LNCaP clone FGC (cell line): Measurements from ENCODE around the gene HELZ.

Experiments
- DNase-seq: peaks from one replicate; pipeline ENCODE4 v3.0.0-alpha.2; 2011; ENCODE audit warnings: low read depth
- H3K4me3 ChIP-seq: 2 replicates; pipeline ENCODE4 v1.5.1; 2011; ENCODE audit warnings: mild to moderate bottlenecking, low read depth, low read length, control low read depth
- TF ChIP-seq, protein P1 (sequence below): IDR thresholded peaks from 2 replicates; pipeline ENCODE4 v1.5.1; 2012; ENCODE audit warnings: mild to moderate bottlenecking; ENCODE audit not compliant: control insufficient read depth, insufficient read depth; ENCODE audit errors: extremely low read depth

The HELZ gene

DNA sequence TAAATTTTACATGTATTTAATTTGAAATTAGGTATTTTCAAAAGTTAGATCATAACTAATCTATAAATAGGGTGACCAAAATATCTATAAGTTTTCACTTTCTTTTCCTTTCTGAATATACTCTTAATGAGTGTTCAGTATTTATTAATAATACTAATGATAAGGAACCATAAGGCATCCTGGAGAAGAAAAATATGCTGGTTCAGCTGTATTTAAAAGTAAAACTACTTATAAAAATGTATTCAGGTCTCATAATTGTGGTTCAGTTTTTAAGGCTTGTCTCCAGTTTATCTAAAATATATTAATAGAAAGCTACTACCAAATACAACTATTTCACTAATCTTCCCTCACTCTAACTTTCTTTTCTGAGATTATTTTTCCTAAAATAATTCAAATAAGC is 67.3 kb downstream of the HELZ start:
- TF ChIP-seq, protein P1, sequence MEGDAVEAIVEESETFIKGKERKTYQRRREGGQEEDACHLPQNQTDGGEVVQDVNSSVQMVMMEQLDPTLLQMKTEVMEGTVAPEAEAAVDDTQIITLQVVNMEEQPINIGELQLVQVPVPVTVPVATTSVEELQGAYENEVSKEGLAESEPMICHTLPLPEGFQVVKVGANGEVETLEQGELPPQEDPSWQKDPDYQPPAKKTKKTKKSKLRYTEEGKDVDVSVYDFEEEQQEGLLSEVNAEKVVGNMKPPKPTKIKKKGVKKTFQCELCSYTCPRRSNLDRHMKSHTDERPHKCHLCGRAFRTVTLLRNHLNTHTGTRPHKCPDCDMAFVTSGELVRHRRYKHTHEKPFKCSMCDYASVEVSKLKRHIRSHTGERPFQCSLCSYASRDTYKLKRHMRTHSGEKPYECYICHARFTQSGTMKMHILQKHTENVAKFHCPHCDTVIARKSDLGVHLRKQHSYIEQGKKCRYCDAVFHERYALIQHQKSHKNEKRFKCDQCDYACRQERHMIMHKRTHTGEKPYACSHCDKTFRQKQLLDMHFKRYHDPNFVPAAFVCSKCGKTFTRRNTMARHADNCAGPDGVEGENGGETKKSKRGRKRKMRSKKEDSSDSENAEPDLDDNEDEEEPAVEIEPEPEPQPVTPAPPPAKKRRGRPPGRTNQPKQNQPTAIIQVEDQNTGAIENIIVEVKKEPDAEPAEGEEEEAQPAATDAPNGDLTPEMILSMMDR = no peak
- H3K4me3 ChIP-seq = no peak overlapping the region
- no peak for DNase-seq

DNA sequence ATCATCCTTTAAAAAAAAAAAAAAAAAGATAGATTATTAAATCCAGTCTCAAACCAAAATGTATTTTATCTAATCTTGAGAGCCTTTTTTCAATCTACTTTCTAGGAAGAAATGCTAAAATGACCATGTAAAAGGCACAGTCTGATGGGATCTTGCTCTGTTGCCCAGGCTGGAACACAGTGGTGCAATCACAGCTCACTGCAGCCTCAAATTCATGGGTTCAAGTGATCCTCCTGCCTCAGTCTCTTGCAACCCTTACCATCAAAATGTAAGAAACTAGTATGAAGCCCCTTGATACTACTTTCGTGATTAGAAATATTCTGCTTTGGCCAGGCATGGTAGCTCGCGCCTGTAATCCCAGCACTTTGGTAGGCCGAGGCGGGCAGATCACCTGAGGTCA is 70.8 kb downstream of the HELZ start:
- TF ChIP-seq, protein P1 = no peak
- no peak overlapping the region for H3K4me3 ChIP-seq

DNA sequence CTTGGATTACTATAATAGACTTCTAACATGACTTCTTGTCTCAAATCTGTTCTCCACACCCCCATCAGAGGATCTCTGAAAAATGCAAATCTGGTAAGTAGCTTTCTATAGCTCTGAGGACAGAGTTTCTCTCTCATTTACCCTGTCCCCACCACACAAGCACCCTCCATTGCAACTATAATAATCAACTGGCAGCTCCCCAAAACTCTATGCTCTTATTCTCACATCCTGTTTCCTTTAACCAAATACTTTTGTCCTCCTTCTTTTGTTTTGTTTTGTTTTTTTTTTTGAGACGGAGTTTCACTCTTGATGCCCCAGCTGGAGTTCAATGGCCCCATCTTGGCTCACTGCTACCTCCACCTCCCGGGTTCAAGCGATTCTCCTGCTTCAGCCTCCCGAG is 73.4 kb downstream of the HELZ start:
- TF ChIP-seq, protein P1 = no peak
- no peak for DNase-seq
- no peak overlapping the region for H3K4me3 ChIP-seq

More for the DNA sequence above, 70.8 kb downstream of the HELZ start:
- DNase-seq = no peak

DNA sequence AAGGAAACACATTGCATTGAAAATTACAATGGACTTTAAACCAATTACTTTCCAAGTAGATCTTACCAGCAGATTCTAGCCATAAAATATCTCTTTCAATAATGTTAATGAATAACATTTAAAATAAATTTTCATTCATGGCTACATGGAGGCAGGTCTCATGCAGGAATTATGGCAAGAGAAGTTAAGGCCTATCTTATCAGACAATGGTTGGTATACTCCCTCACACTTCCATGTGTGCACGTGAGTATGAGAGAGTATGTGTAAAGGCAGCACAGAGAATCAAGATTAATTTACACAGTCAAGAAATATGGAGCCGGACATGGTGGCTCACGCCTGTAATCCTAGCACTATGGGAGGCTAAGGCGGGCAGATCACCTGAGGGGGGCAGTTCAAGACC is 76.5 kb downstream of the HELZ start:
- H3K4me3 ChIP-seq = no peak overlapping the region
- no peak for DNase-seq
- TF ChIP-seq, protein P1 = no peak

DNA sequence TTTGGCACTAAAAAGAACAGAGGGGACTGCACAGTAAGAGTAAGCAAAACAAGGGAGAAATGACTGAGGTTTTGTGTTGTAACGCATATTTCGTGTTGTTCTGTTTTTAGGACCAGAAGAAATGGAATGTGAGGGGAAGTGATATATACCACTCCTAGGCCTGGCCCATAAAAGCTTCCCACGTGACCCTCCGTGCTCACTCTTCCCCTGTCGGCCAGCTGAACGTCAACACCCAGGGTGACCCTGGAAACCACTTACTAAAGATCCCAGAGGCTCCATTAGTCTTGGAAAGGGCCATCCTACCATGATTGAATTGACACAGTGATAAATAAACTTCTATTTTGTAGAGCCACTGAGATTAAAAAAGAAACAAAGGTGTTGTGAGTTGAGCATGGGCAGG is 79.8 kb downstream of the HELZ start:
- DNase-seq = no peak
- no peak overlapping the region for H3K4me3 ChIP-seq
- TF ChIP-seq, protein P1 = no peak

DNA sequence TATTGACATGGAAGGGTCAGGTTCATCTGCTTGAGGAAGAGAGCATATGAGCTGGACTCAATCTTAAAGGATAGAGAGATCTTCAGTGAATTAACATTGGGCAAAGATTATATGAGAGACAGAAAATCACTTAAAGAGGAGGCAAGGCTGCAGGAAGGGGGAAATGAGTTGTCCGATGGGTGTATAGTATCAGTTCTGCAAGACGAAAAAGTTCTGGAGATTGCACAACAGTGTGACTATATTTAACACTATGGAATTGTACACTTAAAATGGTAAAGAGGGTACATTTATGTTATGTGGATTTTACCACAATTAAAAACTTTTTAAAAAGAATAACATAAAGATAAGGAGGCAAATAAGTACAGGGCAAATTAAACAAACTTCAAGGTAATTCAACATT is 80.7 kb downstream of the HELZ start:
- no peak overlapping the region for H3K4me3 ChIP-seq
- DNase-seq = no peak
- TF ChIP-seq, protein P1 = no peak

DNA sequence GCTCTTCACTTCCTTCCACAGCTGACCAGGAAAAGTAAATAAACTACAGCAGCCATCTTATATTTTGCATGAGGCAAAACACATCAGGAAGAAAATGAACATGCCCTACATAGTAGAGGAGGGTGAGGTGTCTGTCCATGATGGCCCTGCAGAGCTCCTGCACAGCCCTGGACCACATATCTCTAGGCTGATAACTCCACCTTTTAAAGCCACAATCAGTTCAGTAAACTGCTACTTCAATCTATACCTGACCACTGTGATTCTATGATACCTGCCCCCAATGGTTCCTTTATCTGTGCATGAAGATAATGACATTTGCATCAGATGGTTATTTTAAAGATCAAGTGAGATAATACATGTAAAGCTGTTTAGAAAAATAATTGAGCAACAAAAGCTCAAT is 82.2 kb downstream of the HELZ start:
- H3K4me3 ChIP-seq = no peak overlapping the region
- no peak for DNase-seq
- TF ChIP-seq, protein P1 = no peak
